Measurements from ENCODE around the gene CDC42EP3.

- TF ChIP-seq CTCF (conservative IDR thresholded peaks at IDR 0.05; ENCODE audit: low read depth in 2 of 2), result no peak
- no peak for TF ChIP-seq POLR2AphosphoS5 (IDR thresholded peaks at IDR 0.05; ENCODE audit: low read depth)
- TF ChIP-seq REST (IDR thresholded peaks at IDR 0.05; ENCODE audit: unreplicated experiment), result no peak
- no peak for TF ChIP-seq ZNF331 (CRISPR knock-in tag; IDR thresholded peaks at IDR 0.05; ENCODE audit: low read depth)
- TF ChIP-seq STAT1 (IDR thresholded peaks at IDR 0.05; ENCODE audit: unreplicated experiment), result no peak
- TF ChIP-seq EZH2 (IDR thresholded peaks at IDR 0.05; ENCODE audit: low read depth, unreplicated experiment), result no peak
- no peak for TF ChIP-seq JUNB (IDR thresholded peaks at IDR 0.05; ENCODE audit: unreplicated experiment)
- TF ChIP-seq CREB1 (CRISPR knock-in tag; IDR thresholded peaks at IDR 0.05; ENCODE audit: low read depth), result no peak
- no peak for TF ChIP-seq EZH2phosphoT487 (IDR thresholded peaks at IDR 0.05; ENCODE audit: unreplicated experiment)
- no peak for TF ChIP-seq ETS1 (IDR thresholded peaks at IDR 0.05)
Measured at GRCh38 chr2:37721201-37721560, 49.7 kb upstream of the CDC42EP3 start.
